UCSD-AML1 (cell line): ENCODE measurements around the gene PTH1R.

Source experiments
- DNase-seq: peaks from one replicate; lab custom pipeline; 2025; ENCODE audit not compliant: unreplicated experiment; lab: John Stamatoyannopoulos, UW

Gene PTH1R

GRCh38 chr3:46849686-46850467 is 27.6 kb upstream of the PTH1R start:
- DNase-seq, result no peak

DNA sequence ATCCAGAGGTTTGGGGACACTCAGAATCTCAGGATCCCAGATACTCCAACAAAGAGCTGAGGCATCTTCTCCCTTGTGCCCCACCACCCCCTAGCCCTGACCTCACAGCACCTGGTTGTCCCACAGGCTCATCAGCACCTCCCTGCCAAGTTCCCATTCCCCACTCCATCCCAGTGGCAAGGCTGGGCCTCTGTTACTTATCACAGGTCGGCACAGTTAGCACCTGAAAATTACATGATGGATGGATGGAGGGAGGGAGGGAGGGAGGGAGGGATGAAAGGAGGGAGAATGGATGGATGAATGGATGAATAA is 27.1 kb upstream of the PTH1R start:
- no peak for DNase-seq

- DNase-seq, result no peak
Measured at GRCh38 chr3:46851364-46852333, 25.9 kb upstream of the PTH1R start.

DNA sequence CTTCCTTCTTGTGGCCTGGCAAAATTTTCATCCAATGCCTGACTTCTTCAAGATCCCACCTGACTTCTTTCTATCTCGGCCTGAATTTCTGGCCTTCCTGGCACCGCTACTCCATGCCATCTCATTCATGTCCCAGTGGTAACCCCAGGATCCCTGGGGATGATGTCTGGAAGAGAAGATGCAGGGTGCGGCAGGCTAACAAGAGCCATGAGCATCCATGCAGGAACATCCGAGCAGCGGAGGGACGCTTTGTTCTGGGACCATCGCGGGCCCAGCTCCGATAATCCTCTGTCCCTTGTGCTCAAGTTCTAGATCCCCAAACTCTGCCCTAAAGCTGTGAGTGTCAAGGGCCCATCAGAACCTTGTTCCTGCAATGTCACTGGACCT is 25.2 kb upstream of the PTH1R start:
- no peak for DNase-seq

DNA sequence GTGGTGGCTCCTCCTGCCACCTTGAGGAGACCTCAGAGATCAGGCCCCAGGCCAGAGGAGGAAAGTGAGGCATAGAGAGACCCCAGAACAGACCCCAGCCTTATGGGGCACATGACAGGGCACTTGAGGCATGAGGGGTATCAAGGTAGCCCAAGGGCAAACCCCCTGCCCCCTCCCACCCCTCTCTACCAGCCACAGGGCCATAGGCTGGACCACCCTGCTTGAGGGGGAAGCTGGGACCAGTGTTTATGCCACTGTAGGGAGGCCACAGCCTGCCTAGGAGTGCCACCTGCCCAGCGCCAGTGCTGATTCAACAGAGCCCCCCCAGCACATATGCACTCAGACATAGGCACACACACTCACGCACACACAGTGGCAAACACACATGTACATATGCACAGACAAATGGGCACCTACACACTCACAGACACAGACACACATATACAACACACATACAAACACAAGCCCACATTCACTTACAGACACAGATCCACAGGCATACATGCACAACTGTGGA is 24.6 kb upstream of the PTH1R start:
- DNase-seq, result no peak

DNA sequence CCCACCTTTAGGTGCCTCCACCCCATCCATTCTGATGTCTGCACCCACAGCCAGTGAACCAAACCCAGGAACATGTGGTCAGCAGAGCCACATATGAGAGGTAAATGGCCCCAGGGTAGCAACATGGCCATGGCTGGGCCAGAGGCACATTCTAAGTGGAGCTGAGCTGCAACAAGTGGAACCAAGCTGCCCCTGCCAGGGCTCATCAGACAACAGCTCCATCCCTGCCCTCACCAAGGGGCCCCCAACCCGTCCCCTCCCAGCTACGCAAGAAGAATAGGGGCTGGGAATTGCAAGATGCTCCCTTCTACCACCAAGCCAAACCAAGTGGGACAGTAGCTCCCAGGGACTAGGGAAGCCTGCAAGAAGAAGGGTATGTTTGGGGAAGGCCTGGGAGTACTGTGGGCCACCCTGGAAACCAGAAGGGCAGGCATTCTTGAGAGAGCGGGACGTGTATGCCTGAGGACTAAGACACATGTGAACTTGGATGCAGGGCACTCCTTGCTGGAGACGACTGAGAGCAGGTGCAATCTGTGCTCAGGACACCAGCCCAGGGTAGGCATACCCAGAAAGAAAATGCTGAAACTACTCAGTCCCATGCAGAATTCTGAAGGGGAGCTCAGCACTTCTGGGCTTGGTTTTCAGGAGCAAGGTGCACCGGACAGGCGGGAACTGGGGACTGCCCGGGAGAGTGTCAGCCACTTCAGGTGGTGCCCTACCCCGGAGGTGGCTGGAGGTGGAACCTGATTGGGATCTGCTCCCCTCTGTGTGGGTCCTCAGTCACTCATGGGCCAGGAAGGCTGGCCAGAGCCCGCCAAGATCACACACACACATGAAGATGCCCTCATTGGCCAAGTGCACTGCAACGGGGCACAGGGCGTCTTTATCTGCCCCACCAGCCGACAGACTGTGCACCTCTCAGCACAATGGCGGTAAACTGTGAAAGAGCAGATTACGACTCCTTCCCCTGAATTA is 23.8 kb upstream of the PTH1R start:
- DNase-seq, result no peak

GRCh38 chr3:46854555-46854991 is 22.9 kb upstream of the PTH1R start:
- DNase-seq, result no peak

DNA sequence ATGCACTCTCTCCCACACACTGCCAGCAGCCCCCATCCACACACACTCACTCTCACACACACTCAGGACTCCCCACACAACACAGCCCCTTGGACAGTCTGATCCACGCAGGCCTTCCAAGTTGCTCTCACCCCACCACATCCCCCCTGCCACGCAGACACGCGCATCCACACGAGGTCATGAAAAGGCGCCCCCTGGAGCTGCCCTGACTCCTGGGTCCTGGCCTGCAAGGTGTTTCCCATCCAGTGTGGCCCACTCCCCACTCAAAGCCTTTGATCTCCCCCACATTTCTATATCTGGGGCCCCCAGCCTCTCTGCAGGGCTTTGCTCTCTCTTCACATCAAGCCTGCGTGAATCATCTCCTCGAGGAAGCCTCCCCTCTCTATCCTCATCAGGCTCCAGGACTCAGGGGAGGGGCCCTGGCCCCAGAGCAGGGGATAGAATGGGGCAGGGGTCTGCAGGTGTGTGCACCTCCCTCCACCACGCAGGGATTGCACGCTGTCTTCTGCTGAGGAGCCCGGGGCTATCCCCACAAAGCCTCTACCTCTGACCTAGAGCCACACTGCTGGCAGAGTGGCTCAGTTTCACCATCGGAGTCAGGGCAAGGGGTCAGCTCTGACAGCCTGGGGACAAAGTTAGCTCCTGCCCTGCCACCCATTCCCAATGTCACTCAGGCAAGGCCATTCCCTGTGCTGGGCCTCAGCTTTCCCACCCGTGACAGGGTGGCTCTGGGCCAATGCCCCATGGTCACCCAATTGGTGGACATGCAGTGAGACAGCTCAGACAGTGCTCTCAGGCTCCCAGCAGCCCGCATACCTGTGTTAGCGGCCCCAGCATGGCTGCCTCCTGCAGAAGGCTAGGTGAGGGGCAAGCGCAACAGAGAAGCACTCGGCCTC is 20.7 kb upstream of the PTH1R start:
- no peak for DNase-seq

- no peak for DNase-seq
Measured at GRCh38 chr3:46857485-46858341, 19.8 kb upstream of the PTH1R start.

DNA sequence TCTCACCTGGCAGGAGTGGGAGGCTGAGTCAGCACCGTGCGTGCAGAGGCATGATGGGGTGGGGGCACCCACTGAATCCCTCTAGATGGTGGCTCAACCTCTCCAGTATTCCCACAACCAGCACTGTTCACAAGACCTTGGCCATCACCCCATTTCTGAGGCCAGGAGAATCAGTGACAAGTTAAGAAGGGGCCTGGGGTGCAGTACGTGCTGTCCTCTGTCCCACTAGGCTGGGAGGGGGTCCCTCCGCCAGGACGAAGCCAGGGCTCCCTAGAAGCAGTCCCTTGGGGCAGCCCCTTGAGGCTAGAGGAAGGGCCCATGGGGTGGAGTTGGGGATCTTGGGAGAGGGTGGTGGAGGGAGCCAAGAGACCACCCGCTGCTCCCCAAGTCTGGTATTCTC is 19.1 kb upstream of the PTH1R start:
- DNase-seq, result no peak

- no peak for DNase-seq
Measured at GRCh38 chr3:46859001-46859710, 18.4 kb upstream of the PTH1R start.

GRCh38 chr3:46860017-46860809 is 17.3 kb upstream of the PTH1R start:
- DNase-seq, result peak; percentile 44

- no peak for DNase-seq
Measured at GRCh38 chr3:46860810-46861604, 16.5 kb upstream of the PTH1R start.

GRCh38 chr3:46861605-46862368 is 15.7 kb upstream of the PTH1R start:
- DNase-seq, result no peak

DNA sequence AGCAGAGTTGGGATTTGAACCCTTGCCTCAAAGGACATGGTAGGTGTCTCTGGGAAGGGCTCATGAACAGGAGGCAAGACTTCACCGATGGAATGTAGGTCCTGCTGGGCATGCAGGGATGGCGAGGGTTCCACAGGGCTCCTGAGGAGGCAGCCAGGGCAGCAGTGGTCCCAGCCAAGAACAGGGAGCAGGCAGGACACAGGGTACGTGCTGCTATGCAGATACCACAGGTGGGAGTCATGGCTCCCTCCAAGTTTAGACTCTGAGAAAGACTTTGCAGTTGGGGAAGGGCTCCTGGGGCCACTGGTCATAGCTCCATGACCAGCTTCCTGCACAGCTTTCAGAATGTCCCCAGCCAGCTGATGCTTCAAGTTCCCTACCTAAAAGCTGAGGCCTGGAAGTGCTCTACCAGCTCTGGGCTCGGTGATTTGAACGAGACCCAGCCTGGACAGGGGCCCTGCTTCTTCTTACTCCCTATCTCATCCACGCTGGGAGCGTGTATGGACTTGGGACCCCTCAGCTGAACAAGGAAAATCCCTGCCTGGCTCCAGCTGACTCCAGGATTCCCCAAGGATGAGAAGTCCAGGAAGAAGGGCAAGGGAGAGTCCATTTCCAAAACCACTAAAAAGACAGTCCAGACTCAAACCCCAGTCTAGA is 15.0 kb upstream of the PTH1R start:
- no peak for DNase-seq
